NCI-H2171 (cell line): ENCODE data around the gene SMPD1.

Experiments
- DNase-seq: peaks from one replicate; lab custom pipeline; 2025; lab: John Stamatoyannopoulos, UW

The SMPD1 gene

DNA sequence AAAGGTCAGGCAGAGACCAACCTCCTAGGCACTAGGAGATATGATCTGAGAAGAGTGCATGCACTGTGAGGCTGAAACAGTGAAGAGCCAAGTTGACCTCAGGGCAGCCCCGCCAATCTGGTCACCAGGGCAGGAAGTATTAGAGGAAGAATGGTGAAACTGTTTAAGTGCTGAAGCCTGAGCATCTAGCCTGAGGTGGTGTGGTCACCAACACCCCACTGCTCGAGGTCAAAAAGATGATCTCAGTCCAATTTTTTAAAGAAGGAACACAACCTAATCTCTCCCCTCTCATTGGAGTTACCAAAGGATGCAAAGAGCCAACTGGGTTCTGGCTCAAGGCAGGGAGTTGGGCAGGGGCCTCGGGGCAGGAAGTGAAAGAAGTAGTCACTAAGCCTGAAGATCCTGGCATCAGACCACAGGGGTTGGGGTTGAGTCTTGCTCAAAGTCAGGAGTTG, 24.6 kb downstream of the SMPD1 start:
- no peak for DNase-seq

GRCh38 chr11:6415797-6416196, 25.5 kb downstream of the SMPD1 start:
- DNase-seq, result no peak

GRCh38 chr11:6417907-6418556, 27.8 kb downstream of the SMPD1 start:
- no peak for DNase-seq

GRCh38 chr11:6418557-6419008, 28.3 kb downstream of the SMPD1 start:
- no peak for DNase-seq

DNA sequence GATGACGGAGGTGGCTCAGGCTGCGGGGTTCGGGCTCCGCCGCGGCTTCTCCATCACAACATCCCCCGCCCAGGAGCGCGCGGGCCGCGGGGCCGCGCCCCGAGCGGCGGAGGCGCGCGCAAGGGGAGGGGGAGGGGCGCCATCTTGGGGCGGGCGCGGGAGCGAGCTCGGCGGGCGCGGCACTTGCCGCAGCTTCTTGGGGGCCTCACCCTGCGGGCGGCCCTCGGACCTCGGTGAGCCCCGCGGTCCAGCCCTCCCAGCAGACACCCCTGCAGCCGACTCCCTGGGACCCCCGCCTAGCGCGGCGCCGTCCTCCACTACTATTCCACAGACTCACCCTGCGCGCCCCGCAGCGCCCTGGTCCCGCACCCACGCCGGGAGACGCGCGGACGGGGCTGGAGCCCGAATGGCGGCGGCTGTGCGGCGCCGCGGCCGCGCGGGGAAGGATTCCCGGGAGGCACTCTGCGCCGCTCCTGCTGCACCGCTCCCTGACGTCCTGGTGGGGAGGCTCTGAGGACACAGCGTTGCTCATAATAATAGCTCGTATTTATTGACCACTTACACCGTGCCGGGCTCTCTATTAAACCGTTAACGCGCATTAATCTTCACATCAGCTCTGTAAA, 28.8 kb downstream of the SMPD1 start, which contains the start of gene APBB1:
TSS of gene APBB1 (minus strand) at position 86 of the 623 bp plus-strand sequence. CDS start 7,747 bp downstream, outside the sequence.
- DNase-seq, result peak; percentile 41

GRCh38 chr11:6420677-6421076, 30.4 kb downstream of the SMPD1 start:
- DNase-seq, result no peak

DNA sequence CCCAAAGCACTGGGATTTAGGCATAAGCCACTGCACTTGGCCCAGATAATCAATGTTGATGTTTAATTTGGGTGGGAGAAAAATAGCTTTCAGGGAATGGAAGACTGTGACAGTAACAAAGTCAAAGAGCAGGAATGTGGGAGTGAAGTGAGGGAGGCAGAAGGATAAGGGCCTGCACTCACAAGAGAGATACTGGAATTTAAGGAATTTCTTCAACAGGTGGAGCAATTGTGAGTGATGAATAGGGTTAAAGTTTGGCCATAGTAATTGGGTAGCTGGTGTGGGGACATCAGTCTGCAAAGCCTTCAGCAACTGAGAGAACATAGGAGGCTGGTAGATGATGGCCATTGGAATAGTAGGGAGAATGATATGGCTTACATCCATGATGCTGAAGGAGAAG, 37.2 kb downstream of the SMPD1 start:
- no peak for DNase-seq

DNA sequence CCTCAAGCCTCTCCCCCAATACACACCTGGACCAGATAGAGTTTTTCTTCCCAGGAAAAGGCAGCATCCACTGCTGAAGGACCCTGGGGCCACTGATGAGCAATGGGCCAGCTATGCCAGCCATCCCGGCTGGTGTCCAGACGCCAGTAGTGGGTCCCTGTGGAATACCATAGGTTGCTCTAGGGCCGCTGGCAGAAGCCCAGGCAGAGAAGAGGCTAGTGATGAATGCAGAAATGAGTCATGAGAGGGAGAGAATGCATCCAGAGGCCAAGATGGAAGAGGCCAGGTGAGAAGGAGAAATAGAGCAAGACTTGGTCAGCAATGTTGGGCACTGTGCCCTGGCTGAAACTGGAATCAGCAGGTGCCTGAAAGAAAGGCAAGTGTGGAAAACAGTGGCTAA, 41.6 kb downstream of the SMPD1 start:
- no peak for DNase-seq

GRCh38 chr11:6433998-6434660, 43.9 kb downstream of the SMPD1 start:
- no peak for DNase-seq

- no peak for DNase-seq
Observed at GRCh38 chr11:6437423-6437822, 47.1 kb downstream of the SMPD1 start.

DNA sequence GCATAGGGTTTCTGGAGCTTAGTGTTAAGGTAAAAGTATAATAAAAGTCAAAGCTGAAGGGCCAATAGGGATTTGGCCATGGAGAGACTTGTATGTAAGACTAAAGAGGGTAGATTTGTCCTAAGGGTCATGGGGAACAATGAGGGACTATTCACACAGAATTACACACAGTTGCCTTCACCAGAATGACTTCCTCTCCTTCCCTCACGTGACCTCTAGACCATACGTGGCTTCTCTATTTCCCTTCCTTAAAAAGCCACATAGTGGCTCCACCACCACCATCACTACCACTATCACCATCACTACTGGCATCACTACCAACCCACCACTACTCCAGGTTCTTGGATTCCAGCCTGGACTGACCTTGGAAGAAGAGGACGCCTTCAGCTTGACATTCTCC, 47.7 kb downstream of the SMPD1 start:
- no peak for DNase-seq

DNA sequence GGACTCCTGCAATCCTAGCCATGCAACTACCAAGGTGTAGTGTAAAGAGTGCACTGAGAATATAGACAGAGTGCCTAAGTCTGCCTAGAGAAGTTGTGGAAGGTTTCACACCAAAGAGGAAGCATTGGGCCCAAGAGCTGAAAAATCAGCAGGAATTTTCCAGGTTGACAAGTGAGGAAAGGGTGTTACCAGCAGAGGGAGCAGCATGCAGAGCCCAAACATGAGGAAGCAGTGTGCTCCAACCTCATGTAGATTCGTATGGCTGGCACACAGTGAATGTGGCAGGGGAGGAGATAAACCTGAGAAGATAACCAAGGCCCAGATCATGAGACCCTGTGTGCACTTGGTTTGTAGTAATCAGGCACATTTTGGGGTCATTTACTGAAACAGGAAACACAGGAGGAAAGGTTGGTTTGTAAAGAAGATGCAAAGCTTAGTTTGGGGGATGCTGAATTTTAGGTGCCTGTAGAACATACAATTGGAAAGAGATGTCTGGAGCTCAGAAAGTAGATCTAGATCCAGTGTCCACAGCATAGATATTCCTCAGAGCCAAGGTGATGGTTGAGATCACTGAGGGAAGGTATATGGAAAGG, 48.8 kb downstream of the SMPD1 start:
- DNase-seq, result no peak

- DNase-seq, result no peak
Observed at GRCh38 chr11:6440906-6441358, 50.7 kb downstream of the SMPD1 start, which contains the start of gene HPX. Gene HPX, minus strand, starts transcription at chr11:6440987. Its CDS starts 24 bp downstream, at chr11:6440963.

DNA sequence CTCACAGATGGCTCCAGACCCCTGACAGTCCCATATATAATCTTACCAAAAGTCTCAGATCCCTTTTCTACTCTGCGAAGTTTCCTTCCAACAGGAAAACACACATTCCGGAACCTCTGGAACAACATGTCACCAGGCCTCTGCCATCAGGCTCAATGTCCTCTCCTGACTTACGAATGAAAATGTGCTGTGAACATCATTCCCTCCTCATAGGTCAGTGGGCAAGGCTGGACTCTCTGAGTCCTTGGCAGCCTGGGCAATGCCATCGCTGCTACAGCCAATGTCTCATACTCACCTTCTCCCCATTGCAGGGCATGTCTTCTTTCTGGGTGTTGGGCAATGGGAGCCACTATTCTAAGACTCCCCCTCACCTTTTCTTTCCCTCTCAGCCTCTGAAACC, 52.2 kb downstream of the SMPD1 start:
- no peak for DNase-seq

DNA sequence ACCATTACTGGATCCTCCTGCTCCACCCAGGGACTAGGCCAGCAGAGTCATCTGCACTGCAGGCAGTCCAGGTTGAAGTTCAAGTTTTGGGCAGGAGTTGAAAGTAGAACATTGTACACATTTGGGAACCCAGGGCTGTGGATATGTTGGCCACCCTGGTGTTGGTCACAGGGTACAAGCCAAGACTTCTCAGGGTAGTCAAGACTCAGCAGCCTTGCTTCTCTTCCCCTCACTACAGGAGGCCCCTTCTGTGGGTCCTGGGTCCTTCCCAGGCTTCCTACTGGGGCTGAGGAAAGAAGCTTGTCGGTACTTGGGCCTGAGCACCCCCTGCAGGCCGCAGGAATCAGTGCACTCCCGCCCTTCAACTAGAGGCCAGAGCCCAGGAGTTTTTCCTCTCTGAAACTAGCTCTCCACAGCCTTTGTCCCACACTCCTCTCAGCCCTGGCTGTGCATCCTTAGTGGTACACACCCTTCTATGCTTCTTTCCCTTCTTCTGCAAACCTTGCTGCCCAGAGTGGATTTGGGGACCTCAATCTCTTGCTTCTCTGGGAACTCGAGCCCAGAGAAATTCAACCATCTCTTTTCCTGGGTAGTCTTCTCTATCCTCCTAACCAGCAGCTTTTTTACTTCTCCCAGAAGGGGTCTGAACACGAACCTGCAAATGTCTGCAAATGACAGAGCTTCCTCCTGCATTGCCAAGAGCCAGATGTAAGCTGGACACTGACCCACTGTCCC, 53.2 kb downstream of the SMPD1 start:
- DNase-seq, result no peak
